WTC11 (cell line): ENCODE measurements around the gene CAPN3. TPM values are rescaled to one million over a fixed set of nuclear protein-coding genes. Genes with fewer than 3 reads are reported as not detected.

ENCODE experiments used
- ATAC-seq: fragments of 200-7000 bp; cut with Tn5 transposase; 2 replicates; pipeline ENCODE4 v1.10.0; 2021; ENCODE audit warnings: mild to moderate bottlenecking, moderate library complexity
- CTCF ChIA-PET: fragments of 300-600 bp; sonication (Branson Sonifier 250); formaldehyde crosslinking; loops from one replicate; lab custom pipeline; 2021; ENCODE audit warnings: antibody characterized with exemption; lab: Charles Lee
- POLR2A ChIA-PET: fragments of 350-600 bp; sonication (Branson Sonifier 250); formaldehyde crosslinking; loops from one replicate; lab custom pipeline; 2021; ENCODE audit warnings: antibody characterized with exemption; lab: Charles Lee
- DNase-seq: peaks from one replicate; pipeline ENCODE4 v3.0.0; 2021; ENCODE audit warnings: low spot score
- H3K27ac Mint-ChIP-seq: 2 replicates; pipeline ENCODE4 v1.8.0; 2021; ENCODE audit warnings: mixed read lengths
- H3K27me3 Mint-ChIP-seq: 2 replicates; pipeline ENCODE4 v1.8.0; 2021; ENCODE audit warnings: low read depth, mild to moderate bottlenecking, moderate library complexity, mixed read lengths
- H3K36me3 Mint-ChIP-seq: 2 replicates; pipeline ENCODE4 v1.8.0; 2021; ENCODE audit warnings: mixed read lengths
- H3K4me1 Mint-ChIP-seq: 2 replicates; pipeline ENCODE4 v1.8.0; 2022; ENCODE audit warnings: mixed read lengths
- H3K4me3 Mint-ChIP-seq: 2 replicates; pipeline ENCODE4 v1.8.0; 2021; ENCODE audit warnings: mild to moderate bottlenecking, moderate library complexity, mixed read lengths
- H3K9me3 Mint-ChIP-seq: 2 replicates; pipeline ENCODE4 v1.8.0; 2021; ENCODE audit warnings: mixed read lengths
- AFF4 ChIP-seq: sonication (generic); formaldehyde crosslinking; IDR thresholded peaks from 2 replicates; pipeline ENCODE4 v1.8.1; 2023; ENCODE audit warnings: mild to moderate bottlenecking, missing genetic modification reagents, borderline replicate concordance
- ARID4B ChIP-seq: sonication (generic); formaldehyde crosslinking; IDR thresholded peaks from 2 replicates; pipeline ENCODE4 v1.8.0; 2023; ENCODE audit warnings: missing genetic modification reagents, mild to moderate bottlenecking, borderline replicate concordance
- CREB1 ChIP-seq: sonication (generic); formaldehyde crosslinking; IDR thresholded peaks from 2 replicates; pipeline ENCODE4 v1.8.0; 2023; ENCODE audit warnings: mild to moderate bottlenecking, missing genetic modification reagents
- EMX1 ChIP-seq: fragments of 250-450 bp; sonication (Bioruptor Pico); IDR thresholded peaks from 2 replicates; pipeline ENCODE4 v1.8.0; 2021; ENCODE audit warnings: mild to moderate bottlenecking
- ERG ChIP-seq: fragments of 250-450 bp; sonication (Bioruptor Pico); IDR thresholded peaks from 2 replicates; pipeline ENCODE4 v1.8.0; 2021; ENCODE audit warnings: mild to moderate bottlenecking
- IRF1 ChIP-seq: sonication (generic); formaldehyde crosslinking; IDR thresholded peaks from 2 replicates; pipeline ENCODE4 v1.8.0; 2023; ENCODE audit warnings: missing genetic modification reagents
- PRDM15 ChIP-seq: sonication (generic); formaldehyde crosslinking; IDR thresholded peaks from 2 replicates; pipeline ENCODE4 v1.8.0; 2022; ENCODE audit warnings: missing genetic modification reagents
- SMAD3 ChIP-seq: sonication (generic); formaldehyde crosslinking; IDR thresholded peaks from 2 replicates; pipeline ENCODE4 v1.8.0; 2022; ENCODE audit warnings: missing genetic modification reagents, mild to moderate bottlenecking, borderline replicate concordance
- STAT6 ChIP-seq: sonication (generic); formaldehyde crosslinking; conservative IDR thresholded peaks from 2 replicates; pipeline ENCODE4 v1.8.1; 2023; ENCODE audit warnings: mild to moderate bottlenecking, low read depth, missing genetic modification reagents, moderate library complexity
- ZNF317 ChIP-seq: sonication (generic); formaldehyde crosslinking; IDR thresholded peaks from 2 replicates; pipeline ENCODE4 v1.8.1; 2023; ENCODE audit warnings: low read depth, mild to moderate bottlenecking, moderate library complexity, missing genetic modification reagents, borderline replicate concordance
- ZNF671 ChIP-seq: fragments of 250-450 bp; sonication (Bioruptor Pico); IDR thresholded peaks from 2 replicates; pipeline ENCODE4 v1.8.0; 2021; ENCODE audit warnings: mild to moderate bottlenecking
- total RNA-seq: library from RNA; stranded (reverse); gene quantifications from 3 replicates; pipeline ENCODE4 v1.2.3, GENCODE V29; 2021

The CAPN3 gene
- total RNA-seq, 1 experiment from 2014 or later = 0.70 TPM

GRCh38 chr15:42373274-42373673 is 14.0 kb downstream of the CAPN3 start:
- no peak overlapping the region for H3K27ac Mint-ChIP-seq
- H3K4me3 Mint-ChIP-seq = no peak overlapping the region
- ATAC-seq = no peak
- ChIA-PET POLR2A (no interaction called here), CTCF (no interaction called here)
- peaks cover 46% of the 10 kb centered on the region for H3K9me3 Mint-ChIP-seq
- TF ChIP-seq EMX1 (CRISPR knock-in tag) = no peak
- TF ChIP-seq PRDM15 (CRISPR knock-in tag) = no peak
- H3K27me3 Mint-ChIP-seq = peaks cover 61% of the 10 kb centered on the region
- H3K4me1 Mint-ChIP-seq = no peaks in the 10 kb centered on the region
- no peak for DNase-seq
- H3K36me3 Mint-ChIP-seq = peaks cover 42% of the 10 kb centered on the region

GRCh38 chr15:42373936-42374335 is 14.6 kb downstream of the CAPN3 start:
- H3K36me3 Mint-ChIP-seq = peaks cover 43% of the 10 kb centered on the region
- peaks cover 47% of the 10 kb centered on the region for H3K9me3 Mint-ChIP-seq
- DNase-seq = no peak
- POLR2A ChIA-PET = no interaction called here
- H3K27me3 Mint-ChIP-seq = peaks cover 63% of the 10 kb centered on the region
- no peak overlapping the region for H3K27ac Mint-ChIP-seq
- CTCF ChIA-PET = interaction anchor here (0.6 to 1.3 kb wide), 2 partner anchors 11 to 16 kb away, joined by 3 to 8 read pairs; no protein-coding TSS in a partner anchor
- H3K4me3 Mint-ChIP-seq = no peak overlapping the region
- TF ChIP-seq ERG (no peak), PRDM15 (CRISPR knock-in tag) (no peak), STAT6 (CRISPR knock-in tag) (no peak), ZNF671 (no peak), CREB1 (no peak), SMAD3 (no peak), ZNF317 (CRISPR knock-in tag) (no peak), IRF1 (CRISPR knock-in tag) (no peak), ARID4B (CRISPR knock-in tag) (no peak), AFF4 (CRISPR knock-in tag) (no peak)
- TF ChIP-seq, all 79 proteins: peak for 0
- ATAC-seq = no peak
- H3K4me1 Mint-ChIP-seq = no peaks in the 10 kb centered on the region
